HepG2 (cell line): ENCODE measurements around the gene AFG1L. TPM values are rescaled to one million over a fixed set of nuclear protein-coding genes. Genes with fewer than 3 reads are reported as not detected.

ENCODE experiments used
- AKNA ChIP-seq: sonication (generic); formaldehyde crosslinking; IDR thresholded peaks from 2 replicates; pipeline ENCODE4 v1.4.0; 2020; ENCODE audit warnings: missing genetic modification reagents, borderline replicate concordance
- ATM ChIP-seq: fragments of 450-650 bp; IDR thresholded peaks from 2 replicates; pipeline ENCODE4 v1.7.1; 2017; ENCODE audit warnings: mild to moderate bottlenecking, borderline replicate concordance
- HNF1A ChIP-seq, 2 experiments: sonication (generic) in 1 of 2; formaldehyde crosslinking in 1 of 2; IDR thresholded peaks; 2 replicates each; pipeline versions ENCODE4 v1.4.0 to v1.6.1; 2016 to 2020; ENCODE audit warnings: borderline replicate concordance in 1 of 2, low read depth in 1 of 2, mild to moderate bottlenecking in 1 of 2, missing genetic modification reagents in 1 of 2
- IRF9 ChIP-seq: sonication (generic); formaldehyde crosslinking; IDR thresholded peaks from 2 replicates; pipeline ENCODE4 v1.8.0; 2022; ENCODE audit warnings: missing genetic modification reagents, mild to moderate bottlenecking, borderline replicate concordance
- NR2F1 ChIP-seq, 2 experiments: fragments of 450-650 bp in 1 of 2; formaldehyde crosslinking in 1 of 2; IDR thresholded peaks; 2 replicates each; pipeline versions ENCODE4 v1.5.0 to v1.6.1; 2016 to 2020; ENCODE audit warnings: mild to moderate bottlenecking in 1 of 2, missing compliant biosample characterization in 1 of 2, missing genetic modification reagents in 1 of 2, moderate library complexity in 1 of 2
- RXRA ChIP-seq: sonication (generic); formaldehyde crosslinking; IDR thresholded peaks from 2 replicates; pipeline ENCODE4 v1.5.1; 2020; ENCODE audit warnings: missing genetic modification reagents
- ZBTB7A ChIP-seq: sonication (generic); formaldehyde crosslinking; IDR thresholded peaks from 2 replicates; pipeline ENCODE4 v1.8.0; 2022; ENCODE audit warnings: mild to moderate bottlenecking, missing genetic modification reagents
- ZNF124 ChIP-seq: sonication (generic); formaldehyde crosslinking; IDR thresholded peaks from 2 replicates; pipeline ENCODE4 v1.4.0; 2020; ENCODE audit warnings: missing genetic modification reagents
- polyA plus RNA-seq, 8 experiments: library from polyadenylated mRNA; depleted of rRNA in 3 of 8; stranded (reverse) in 7 of 8; unstranded in 1 of 8; fragments of >200 nt; fragmentation: Illumina TruSeq in 4 of 8; extraction: Trizol in 4 of 8; gene quantifications; 2 replicates each; pipeline versions ENCODE4 v1.2.1 to v1.2.3, GENCODE V29; 2011 to 2016; ENCODE audit warnings: low read depth in 4 of 8, missing spikeins in 1 of 8, mixed read lengths in 1 of 8; ENCODE audit not compliant: insufficient read depth in 1 of 8
- total RNA-seq, 5 experiments: library from RNA; depleted of rRNA; stranded (reverse); fragments of >200 nt; fragmentation: Illumina TruSeq; extraction: Trizol; gene quantifications; 2 replicates each; pipeline ENCODE4 v1.2.3, GENCODE V29; 2016; ENCODE audit warnings: low read depth in 1 of 5

AFG1L gene
- total and polyA plus RNA-seq, 2 of the 13 experiments (the other 11 are each of a cell fraction or from before 2014, with no cell fraction given), result 3.1 to 14.0 TPM

GRCh38 chr6:108568551-108569305 is 273.9 kb downstream of the AFG1L start (continued):
- TF ChIP-seq HNF1A (IDR thresholded peaks at IDR 0.05; ENCODE audit: low read depth) (no peak), HNF1A (CRISPR knock-in tag; IDR thresholded peaks at IDR 0.05; ENCODE audit: borderline replicate concordance) (no peak), RXRA (CRISPR knock-in tag) (no peak), NR2F1 (CRISPR knock-in tag; IDR thresholded peaks at IDR 0.05) (no peak), ZBTB7A (CRISPR knock-in tag) (no peak), AKNA (CRISPR knock-in tag) (no peak), ZNF124 (CRISPR knock-in tag) (no peak), ATM (no peak), IRF9 (no peak)
- TF ChIP-seq, all 625 proteins: peak for 0
